Activated CD8-positive, alpha-beta memory T cell treated with anti-CD3 and anti-CD28 coated beads, Interleukin-2, amount 50 U/mL, for 48 hours (primary cell): ENCODE results near the gene EIF2D.

Experiments used
- DNase-seq: peaks from one replicate; pipeline ENCODE4 v3.0.0-alpha.2; 2020

Gene EIF2D

GRCh38 chr1:206568779-206569352 is 43.4 kb downstream of the EIF2D start:
- DNase-seq: no peak

DNA sequence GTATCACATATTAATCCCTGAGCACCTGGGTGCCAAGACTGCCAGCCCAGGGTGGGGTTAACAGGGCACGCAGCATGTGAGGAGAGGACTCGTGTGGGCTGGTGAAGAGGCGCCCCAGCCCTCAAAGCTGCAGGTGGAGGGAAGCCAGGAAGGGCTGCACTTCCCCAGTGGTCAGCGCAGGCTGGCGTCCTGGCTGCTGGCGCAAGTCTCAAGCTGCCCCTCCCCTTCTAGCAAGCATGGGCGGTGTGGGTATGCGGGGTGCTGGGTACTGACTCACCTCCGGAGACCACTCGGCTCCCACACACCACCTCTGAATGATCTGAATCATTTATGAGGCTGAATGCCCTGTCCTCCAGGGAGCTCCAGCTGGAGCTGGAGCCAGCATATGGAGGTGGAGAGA is 44.0 kb downstream of the EIF2D start:
- DNase-seq: no peak

DNA sequence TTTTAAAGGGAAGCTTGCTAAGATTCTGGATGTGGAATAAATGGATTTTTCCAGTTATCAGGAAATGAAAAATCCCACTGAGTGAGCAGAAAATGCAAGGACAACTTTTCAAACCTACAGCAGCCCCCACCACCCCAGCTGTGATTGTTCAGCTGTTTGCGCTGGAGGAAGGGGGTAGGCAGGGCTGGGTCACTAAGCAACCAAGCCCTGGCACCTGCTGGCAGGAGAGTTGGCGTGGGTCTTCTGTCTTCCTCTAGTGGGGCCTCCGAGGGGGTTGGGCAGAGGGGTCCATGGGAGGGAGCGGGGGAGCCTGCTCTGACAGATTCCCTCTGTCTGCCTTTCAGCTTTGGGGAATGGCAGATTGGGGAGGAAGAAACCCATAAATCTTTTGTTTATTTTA is 45.3 kb downstream of the EIF2D start:
- DNase-seq: no peak

DNA sequence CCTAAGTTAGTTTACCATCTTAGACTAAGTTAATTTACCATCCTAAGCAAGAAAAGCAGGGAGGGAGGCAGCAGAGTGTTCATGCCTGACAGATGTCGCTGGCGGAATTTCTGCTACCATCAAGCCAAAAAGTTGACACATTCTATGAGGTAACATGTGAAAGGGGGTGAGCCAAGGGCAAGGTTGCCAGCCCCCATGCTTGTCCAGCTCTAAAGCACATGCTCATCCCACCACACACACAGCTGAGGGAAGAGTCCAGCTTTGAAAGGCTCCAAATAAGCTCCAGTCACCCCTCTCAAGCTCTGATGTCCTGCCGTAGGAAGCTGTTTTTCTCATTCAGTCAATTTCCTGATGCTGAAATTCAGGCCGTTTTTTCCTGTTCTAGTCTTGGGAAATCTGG is 46.3 kb downstream of the EIF2D start:
- no peak for DNase-seq

- no peak for DNase-seq
These were observed 48.7 kb downstream of the EIF2D start for GRCh38 chr1:206563367-206564207.

GRCh38 chr1:206560007-206560716 is 52.1 kb downstream of the EIF2D start:
- DNase-seq: no peak

- DNase-seq: no peak
These were observed 52.6 kb downstream of the EIF2D start for GRCh38 chr1:206559672-206559995.

DNA sequence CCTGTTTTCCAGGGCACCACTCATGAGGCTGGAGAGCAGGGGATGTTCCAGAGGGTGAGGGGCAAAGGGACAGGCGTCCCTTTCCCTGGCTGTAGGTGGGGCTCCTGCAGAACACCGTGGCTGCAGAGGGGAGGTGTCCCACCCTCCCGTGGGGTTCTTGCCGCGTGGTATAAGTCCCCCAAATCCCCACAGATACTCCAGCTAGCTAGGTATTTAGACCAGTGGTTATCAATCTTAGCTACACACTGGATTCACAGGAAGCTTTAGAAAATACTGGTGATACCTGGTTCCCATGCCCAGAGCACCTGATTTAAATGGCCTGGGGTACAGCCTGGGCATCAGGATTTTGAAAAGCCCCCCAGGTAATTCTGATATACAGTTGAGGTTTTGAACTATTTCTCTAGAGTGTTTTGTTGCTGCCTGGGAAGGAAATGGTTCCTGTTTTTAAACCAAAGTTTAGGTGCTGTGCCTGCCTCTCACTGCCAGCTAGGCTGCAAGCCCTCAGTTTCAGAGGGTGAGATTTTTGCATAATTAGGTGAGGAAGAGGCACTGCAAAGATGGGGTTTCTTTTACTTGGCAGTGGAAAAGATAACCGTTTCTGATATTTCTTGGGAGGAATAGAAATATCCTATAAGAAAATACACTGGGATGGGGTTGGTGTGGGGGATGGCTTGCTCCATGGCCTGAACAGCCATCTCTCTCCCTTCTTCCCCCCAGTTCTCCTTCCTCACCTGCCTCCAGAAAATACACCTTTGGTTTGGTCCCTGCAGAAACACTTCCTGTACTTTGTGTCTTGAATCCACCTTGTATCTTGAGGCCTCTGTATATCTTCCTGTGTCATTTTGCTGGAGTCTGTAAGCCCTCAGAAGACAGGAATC is 53.2 kb downstream of the EIF2D start:
- DNase-seq: no peak

DNA sequence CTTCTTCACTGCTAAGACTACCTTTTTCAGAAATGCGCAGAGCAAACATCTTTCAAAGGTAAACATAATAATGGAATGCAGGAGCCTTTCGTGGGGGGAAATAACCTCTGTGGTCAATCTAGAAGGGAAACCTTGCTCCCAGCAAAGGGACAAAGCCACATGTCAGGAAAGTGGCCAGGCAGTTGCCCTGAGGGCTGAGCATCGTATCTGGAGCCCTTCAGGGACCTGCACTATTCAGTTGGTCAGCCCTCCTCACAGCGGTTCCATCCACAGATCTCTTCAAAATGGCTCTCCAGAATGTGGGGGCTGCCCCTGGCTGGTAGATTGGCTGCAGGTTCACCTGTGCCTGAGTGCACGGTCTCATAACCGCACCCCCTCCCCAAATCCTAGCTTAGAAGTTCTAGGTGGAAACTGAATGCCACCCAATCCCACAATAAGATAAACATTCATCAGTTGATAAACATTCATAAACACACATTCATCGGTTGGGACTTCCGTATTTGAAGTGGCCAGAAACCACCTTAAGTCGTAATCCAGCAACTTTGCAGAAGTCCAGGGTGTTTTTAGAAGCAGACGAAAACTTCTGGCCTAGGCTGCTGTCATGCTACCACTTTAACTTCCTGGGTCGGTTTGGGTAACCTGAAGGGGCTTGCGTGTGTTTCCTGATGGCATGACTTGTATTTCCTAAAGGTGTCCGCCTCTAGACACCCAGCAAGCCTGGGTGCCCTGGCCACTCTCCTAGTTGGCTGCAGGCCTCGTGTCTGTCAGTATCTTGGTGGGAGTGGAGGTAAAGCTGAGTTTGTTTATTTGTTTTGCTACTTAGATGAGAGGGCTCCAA is 54.4 kb downstream of the EIF2D start:
- DNase-seq: no peak

DNA sequence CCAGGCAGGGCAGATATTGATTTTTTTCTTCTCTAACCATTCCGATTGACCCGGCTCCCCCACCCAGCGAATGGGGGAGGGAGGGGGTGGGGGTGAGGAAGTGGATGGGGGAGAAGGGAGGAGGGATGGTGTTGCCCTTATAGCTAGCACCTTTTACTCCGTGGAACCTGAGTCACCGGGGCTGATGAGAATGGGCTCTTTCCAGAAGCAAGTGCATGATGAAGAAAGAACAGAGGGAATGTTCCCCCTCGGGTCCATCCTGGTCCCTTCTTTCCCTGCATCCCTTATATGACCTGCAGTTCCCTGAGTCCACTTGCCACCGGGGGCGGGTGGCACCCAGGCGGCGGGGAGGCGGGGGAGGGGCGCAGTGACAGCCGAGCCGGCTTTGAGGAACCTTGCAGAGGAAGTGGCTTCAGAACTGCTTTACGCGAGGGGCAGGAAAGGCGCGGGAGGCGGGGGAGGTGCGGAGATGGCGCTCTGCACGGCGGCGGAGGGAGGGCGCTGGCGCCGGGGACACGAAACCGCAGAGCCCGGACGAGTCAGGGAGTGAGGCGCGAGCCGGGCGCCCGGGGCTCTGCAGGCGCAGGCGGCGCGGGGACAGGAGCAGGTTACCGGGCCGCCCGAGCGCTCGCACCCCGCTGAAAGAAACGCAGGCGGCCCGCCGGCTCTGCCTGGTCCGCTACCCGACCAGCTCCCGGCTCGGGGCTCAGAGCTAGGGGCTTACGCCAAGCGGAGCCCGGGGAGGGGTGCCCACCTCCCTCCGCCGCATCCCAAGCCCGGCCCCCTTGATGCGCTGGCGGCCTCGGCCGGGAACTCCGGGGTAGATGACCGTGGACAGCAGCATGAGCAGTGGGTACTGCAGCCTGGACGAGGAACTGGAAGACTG is 55.3 kb downstream of the EIF2D start:
- DNase-seq: peak; percentile 92

GRCh38 chr1:206556047-206556749 is 56.1 kb downstream of the EIF2D start:
- no peak for DNase-seq

- peak; percentile 80 for DNase-seq
These were observed 56.8 kb downstream of the EIF2D start for GRCh38 chr1:206555473-206555935.

DNA sequence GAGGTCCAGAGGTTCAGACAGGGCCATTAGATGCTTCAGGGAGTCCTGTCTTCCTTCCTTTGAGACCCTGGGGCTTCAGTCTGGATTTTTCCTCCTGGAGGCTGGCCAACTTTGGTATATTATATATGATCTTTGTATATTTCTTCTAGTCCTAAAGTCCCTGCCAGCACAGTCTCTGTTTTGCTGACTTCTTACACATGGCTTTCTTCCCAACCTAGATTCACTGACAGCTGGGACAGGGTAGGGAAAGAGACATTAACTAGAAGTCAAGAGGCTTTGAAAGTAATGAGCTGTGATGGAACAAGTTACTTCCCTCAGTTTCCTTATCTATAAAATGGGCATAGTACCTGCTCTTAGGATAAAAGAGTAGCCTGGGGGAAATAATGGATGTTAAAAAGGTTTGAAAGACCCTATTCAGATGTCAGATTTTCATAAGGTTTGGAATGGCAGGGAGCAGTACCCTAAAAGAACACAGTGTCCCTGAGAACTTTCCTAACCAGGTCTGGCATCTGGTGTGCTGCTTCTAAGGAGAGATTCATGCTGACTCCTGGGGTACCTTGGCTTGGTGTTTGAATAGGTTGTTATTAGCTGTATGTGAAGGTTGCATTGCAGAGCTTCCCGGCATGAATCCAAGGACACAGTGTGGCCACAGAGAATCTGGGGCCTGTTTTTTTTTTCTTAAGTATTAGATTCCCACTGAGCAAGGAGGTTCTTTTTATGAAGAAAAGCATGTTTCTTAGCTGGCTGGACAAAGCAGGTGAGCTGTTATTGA is 57.4 kb downstream of the EIF2D start:
- no peak for DNase-seq

- DNase-seq: no peak
These were observed 58.1 kb downstream of the EIF2D start for GRCh38 chr1:206554211-206554610.

- DNase-seq: no peak
These were observed 60.3 kb downstream of the EIF2D start for GRCh38 chr1:206551986-206552326.

DNA sequence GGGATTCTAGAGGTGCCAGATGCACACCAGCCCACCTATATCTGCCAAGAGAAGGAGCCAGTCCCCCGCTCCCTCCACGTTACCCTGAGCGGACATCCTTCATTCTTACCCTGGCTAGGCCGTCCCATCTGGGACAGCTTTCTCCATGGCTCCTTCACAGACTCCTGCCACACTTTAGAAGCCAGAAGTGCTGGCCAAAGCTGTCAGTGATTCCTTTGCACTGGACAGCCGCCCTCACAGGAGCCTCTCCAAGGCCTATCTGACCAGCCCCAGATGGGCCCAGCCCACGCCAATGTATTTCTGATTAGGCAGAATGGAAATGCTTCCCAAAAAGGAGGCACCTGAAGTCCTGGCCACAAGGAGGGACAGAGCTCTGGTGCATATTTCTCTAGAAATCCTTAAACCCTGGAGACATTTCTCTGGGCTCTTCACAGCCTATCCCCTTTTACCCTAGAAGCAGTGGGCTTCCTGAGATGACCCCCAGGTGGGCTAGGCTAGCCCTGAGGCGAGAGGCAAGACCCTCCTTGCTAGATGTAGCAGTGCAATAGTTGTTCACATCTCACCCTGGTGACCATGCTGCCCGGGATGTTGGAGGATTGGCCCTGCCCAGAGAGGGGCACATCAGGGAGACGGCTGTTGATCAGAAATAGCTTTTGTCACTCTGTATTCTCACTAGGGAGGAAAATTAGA is 60.8 kb downstream of the EIF2D start:
- DNase-seq: no peak

DNA sequence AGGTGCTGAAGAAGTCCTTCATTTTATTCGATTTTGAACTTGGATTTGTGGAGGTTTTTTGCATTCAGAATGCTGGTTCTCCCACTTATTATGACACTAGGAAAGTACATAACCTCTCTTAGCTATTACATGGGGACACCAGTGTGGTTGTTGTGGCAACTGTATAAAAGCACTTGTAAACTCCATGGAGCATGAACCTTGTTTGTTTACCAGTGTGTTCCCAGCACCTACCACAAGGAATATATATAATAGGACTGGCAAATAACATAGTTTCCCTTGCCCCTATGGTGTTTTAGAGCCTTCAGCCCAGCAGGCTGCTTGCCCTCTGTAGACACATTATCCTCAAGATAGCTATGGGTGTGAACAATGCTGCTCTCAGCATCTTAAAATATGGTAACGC is 61.8 kb downstream of the EIF2D start:
- DNase-seq: no peak

GRCh38 chr1:206547104-206547503 is 65.2 kb downstream of the EIF2D start:
- no peak for DNase-seq

- DNase-seq: no peak
These were observed 66.9 kb downstream of the EIF2D start for GRCh38 chr1:206545351-206545750.
